ENCODE results near the gene UBE2U. TPM values are rescaled to one million over a fixed set of nuclear protein-coding genes. Genes with fewer than 3 reads are reported as not detected.

The UBE2U gene
- total and polyA plus RNA-seq, 2 of the 8 experiments (the other 6 are each of a cell fraction or from before 2014, with no cell fraction given), result not detected

DNA sequence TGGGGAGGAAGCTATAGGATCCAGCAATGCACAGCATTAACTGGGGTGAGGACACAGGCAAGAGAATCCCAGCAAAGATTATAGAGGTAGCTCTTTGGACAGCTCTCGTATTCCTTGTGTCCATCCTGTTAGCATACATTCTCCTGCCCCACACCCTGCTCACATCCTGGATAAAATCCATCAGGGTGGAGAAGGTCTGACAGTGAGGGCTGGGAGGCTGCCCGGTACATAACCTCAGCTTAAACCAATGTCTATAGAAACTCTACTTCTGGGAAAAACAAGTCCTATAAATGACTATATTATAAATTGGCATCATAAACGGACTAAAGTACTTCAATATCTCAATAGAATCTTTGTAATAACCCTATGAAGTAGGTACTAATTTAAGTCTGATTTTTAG lies 36.8 kb upstream of the UBE2U start:
- FAIRE-seq (no peak), DNase-seq (ENCODE audit: low read depth in 1 of 2, low spot score in 2 of 2) (no peak)
- H3K36me3 ChIP-seq (ENCODE audit: control insufficient read depth in 2 of 4, insufficient read depth in 4 of 4, low read length in 3 of 4), result peaks cover 2 to 42% (median 20%) of the 10 kb centered on the region in 4 experiments; a peak in 5 of 8 replicates
- H4K20me1 ChIP-seq (replicated peaks in 1 of 2; ENCODE audit: control insufficient read depth in 1 of 2, insufficient read depth in 2 of 2, low read length in 2 of 2), result no peaks in the 10 kb centered on the region
- no peak overlapping the region for H3K14ac ChIP-seq (ENCODE audit: insufficient read length)
- TF ChIP-seq NRF1 (IDR thresholded peaks at IDR 0.05; ENCODE audit: low read depth, low read length), result no peak
- TF ChIP-seq GTF2F1 (IDR thresholded peaks at IDR 0.05; ENCODE audit: borderline replicate concordance, low read depth, low read length), result no peak
- TF ChIP-seq JUN (IDR thresholded peaks at IDR 0.05; ENCODE audit: low read depth, low read length), result no peak
- no peak for TF ChIP-seq EGR1 (IDR thresholded peaks at IDR 0.05; ENCODE audit: borderline replicate concordance, low read depth, low read length)
- no peak for TF ChIP-seq CTBP2 (IDR thresholded peaks at IDR 0.05; ENCODE audit: borderline replicate concordance, insufficient read depth, insufficient read length, low read length)
- TF ChIP-seq SP2 (IDR thresholded peaks at IDR 0.05; ENCODE audit: low read length), result no peak
- TF ChIP-seq CEBPB (IDR thresholded peaks at IDR 0.05; ENCODE audit: low read depth, low read length), result no peak
- TF ChIP-seq, protein P1, sequence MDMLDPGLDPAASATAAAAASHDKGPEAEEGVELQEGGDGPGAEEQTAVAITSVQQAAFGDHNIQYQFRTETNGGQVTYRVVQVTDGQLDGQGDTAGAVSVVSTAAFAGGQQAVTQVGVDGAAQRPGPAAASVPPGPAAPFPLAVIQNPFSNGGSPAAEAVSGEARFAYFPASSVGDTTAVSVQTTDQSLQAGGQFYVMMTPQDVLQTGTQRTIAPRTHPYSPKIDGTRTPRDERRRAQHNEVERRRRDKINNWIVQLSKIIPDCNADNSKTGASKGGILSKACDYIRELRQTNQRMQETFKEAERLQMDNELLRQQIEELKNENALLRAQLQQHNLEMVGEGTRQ (IDR thresholded peaks at IDR 0.05; ENCODE audit: low read length), result no peak
- no peak for TF ChIP-seq BCL11A (IDR thresholded peaks at IDR 0.05; ENCODE audit: low read depth in 2 of 2, low read length in 2 of 2)
- no peak for TF ChIP-seq SAP30 (IDR thresholded peaks at IDR 0.05; ENCODE audit: insufficient read depth, insufficient replicate concordance, low read length)
- no peak for TF ChIP-seq SIRT6 (IDR thresholded peaks at IDR 0.05; ENCODE audit: low read length)
- TF ChIP-seq SIX5 (IDR thresholded peaks at IDR 0.05; ENCODE audit: low read depth, low read length), result no peak
- TF ChIP-seq RNF2 (IDR thresholded peaks at IDR 0.05; ENCODE audit: borderline replicate concordance, low read depth, low read length, missing control alignments, poor library complexity, severe bottlenecking), result no peak
- no peak for TF ChIP-seq JUND (IDR thresholded peaks at IDR 0.05; ENCODE audit: low read length)
- peaks cover 9 to 11% of the 10 kb centered on the region in 2 experiments; a peak in 2 of 4 replicates for H3K9me3 ChIP-seq (ENCODE audit: insufficient read depth in 2 of 2, low read depth in 1 of 2, low read length in 1 of 2)
- H2BK15ac ChIP-seq (ENCODE audit: low read length), result no peak overlapping the region
- H3K9ac ChIP-seq (replicated peaks in 1 of 4; ENCODE audit: extremely low read depth in 1 of 4, low read depth in 3 of 4, low read length in 3 of 4), result no peak overlapping the region
- no peak overlapping the region for H3K23ac ChIP-seq (ENCODE audit: insufficient read length)
- H3K23me2 ChIP-seq (ENCODE audit: low read depth, low read length), result no peaks in the 10 kb centered on the region
- no peaks in the 10 kb centered on the region for H3K79me2 ChIP-seq (ENCODE audit: control insufficient read depth in 1 of 2, insufficient read depth in 2 of 2, low read length in 2 of 2)
- no peak overlapping the region for H4K91ac ChIP-seq (replicated peaks; ENCODE audit: insufficient read length, low read length)
- no peak overlapping the region for H3K4me3 ChIP-seq (ENCODE audit: extremely low read depth in 1 of 4, insufficient read depth in 2 of 4, low read depth in 3 of 4, low read length in 4 of 4)
- no peak overlapping the region for H2BK12ac ChIP-seq (ENCODE audit: low read depth, low read length)
- H4K5ac ChIP-seq (ENCODE audit: insufficient read length, low read depth, low read length), result no peak overlapping the region
- WGBS, 2 experiments (ENCODE audit: extremely low coverage in 1 of 2, insufficient coverage in 1 of 2, insufficient read length in 1 of 2, insufficient replicate concordance in 2 of 2, low coverage in 1 of 2, low lambda C conversion rate in 2 of 2, missing lambda C conversion rate in 1 of 2), result 87% methylated on average over 3 of the region's 3 CpGs; no CpG with 5 or more reads in 1 of the 2 experiments
- no peak overlapping the region for H2BK5ac ChIP-seq (ENCODE audit: low read depth, low read length)
- no peak overlapping the region for H4K8ac ChIP-seq (ENCODE audit: extremely low read depth, insufficient read depth, low read length)
- H3K4me2 ChIP-seq (ENCODE audit: insufficient read depth in 1 of 2, low read depth in 2 of 2, low read length in 2 of 2), result no peak overlapping the region
- H2BK120ac ChIP-seq (replicated peaks; ENCODE audit: low read depth, low read length), result no peak overlapping the region
- POLR2A ChIA-PET (ENCODE audit: partially characterized antibody), result no interaction called here
- no peaks in the 10 kb centered on the region for H3K79me1 ChIP-seq (ENCODE audit: low read depth, low read length)
- H3K4me1 ChIP-seq (replicated peaks in 1 of 4; ENCODE audit: control insufficient read depth in 3 of 4, insufficient read depth in 4 of 4, low read length in 3 of 4), result no peaks in the 10 kb centered on the region; a peak in 1 of 7 replicates
- no peak overlapping the region for H3K27ac ChIP-seq (ENCODE audit: low read depth, low read length)
- H2AFZ ChIP-seq (ENCODE audit: low read length), result no peak overlapping the region
- H3K18ac ChIP-seq (ENCODE audit: extremely low read depth, low read length), result no peak overlapping the region
- no peak overlapping the region for H2BK20ac ChIP-seq (ENCODE audit: low read length)
- H3K27me3 ChIP-seq (replicated peaks in 1 of 4; ENCODE audit: control insufficient read depth in 3 of 4, extremely low read depth in 1 of 4, insufficient read depth in 3 of 4, low read length in 3 of 4), result no peaks in the 10 kb centered on the region
- CTCF ChIA-PET (ENCODE audit: partially characterized antibody), result interaction anchor here (0.9 to 4.2 kb wide), 6 partner anchors 9 to 591 kb away, joined by 3 to 26 read pairs (median 4); no protein-coding TSS in a partner anchor
- no peak overlapping the region for H3K4ac ChIP-seq (replicated peaks; ENCODE audit: insufficient read length, low read depth, low read length)
- H2AK5ac ChIP-seq (ENCODE audit: low read depth, low read length), result no peak overlapping the region
- H3K56ac ChIP-seq (replicated peaks; ENCODE audit: insufficient read length, low read depth, low read length), result no peak overlapping the region
